CD4-positive, alpha-beta T cell treated with Interferon gamma for 1 hour (primary cell): ENCODE results near the gene SPACA6.
"Not testable (repeated sequence)": the region's sequence is repeated elsewhere in the genome, so short reads cannot be mapped to it uniquely, and the experiment has no call there.

Experiments used
- DNase-seq: peaks from one replicate; pipeline ENCODE4 v3.0.0-alpha.2; 2020

Gene SPACA6

GRCh38 chr19:51693260-51693659, at the start of gene SPACA6:
SPACA6 (plus strand) TSS chr19:51693330; CDS start chr19:51693527, 197 bp downstream.
- no peak for DNase-seq

- no peak for DNase-seq
Measured at GRCh38 chr19:51644636-51645271, 48.4 kb upstream of the SPACA6 start.

- DNase-seq, result peak; percentile 18
Measured at GRCh38 chr19:51646730-51647129, 46.4 kb upstream of the SPACA6 start, which contains the start of gene SIGLEC14. SIGLEC14 (minus strand) TSS chr19:51646825; CDS start chr19:51646759, 66 bp downstream.

- no peak for DNase-seq
Measured at GRCh38 chr19:51647318-51647717, 45.8 kb upstream of the SPACA6 start.

GRCh38 chr19:51651216-51651846, 41.8 kb upstream of the SPACA6 start:
- DNase-seq, result peak; percentile 42

- DNase-seq, result no peak
Measured at GRCh38 chr19:51652266-51652665, 40.9 kb upstream of the SPACA6 start.

- DNase-seq, result no peak
Measured at GRCh38 chr19:51653162-51653561, 40.0 kb upstream of the SPACA6 start.

GRCh38 chr19:51654783-51655182, 38.3 kb upstream of the SPACA6 start:
- no peak for DNase-seq

- peak; percentile 22 for DNase-seq
Measured at GRCh38 chr19:51660975-51661600, 32.0 kb upstream of the SPACA6 start.

- no peak for DNase-seq
Measured at GRCh38 chr19:51663650-51664049, 29.5 kb upstream of the SPACA6 start.

GRCh38 chr19:51664131-51664530, 29.0 kb upstream of the SPACA6 start:
- no peak for DNase-seq

- no peak for DNase-seq
Measured at GRCh38 chr19:51664997-51665396, 28.1 kb upstream of the SPACA6 start.

GRCh38 chr19:51668216-51668615, 24.9 kb upstream of the SPACA6 start:
- no peak for DNase-seq

GRCh38 chr19:51675911-51676565, 17.1 kb upstream of the SPACA6 start:
- DNase-seq, result not testable (repeated sequence)

GRCh38 chr19:51676566-51677083, 16.5 kb upstream of the SPACA6 start:
- peak; percentile 47 for DNase-seq

GRCh38 chr19:51680474-51680873, 12.7 kb upstream of the SPACA6 start:
- no peak for DNase-seq

GRCh38 chr19:51681286-51681941, 11.7 kb upstream of the SPACA6 start:
- no peak for DNase-seq

- no peak for DNase-seq
Measured at GRCh38 chr19:51686171-51686570, 7.0 kb upstream of the SPACA6 start.

GRCh38 chr19:51687791-51688670, 5.1 kb upstream of the SPACA6 start:
- no peak for DNase-seq

GRCh38 chr19:51688671-51689571, 4.2 kb upstream of the SPACA6 start:
- no peak for DNase-seq
